GM18951 (cell line): ENCODE measurements around the gene PCGF5.
"Not testable (repeated sequence)": the region's sequence is repeated elsewhere in the genome, so short reads cannot be mapped to it uniquely, and the experiment has no call there.

Source experiments
- POLR2A ChIP-seq: IDR thresholded peaks from 4 replicates; pipeline ENCODE4 v1.6.1; 2011; ENCODE audit warnings: mild to moderate bottlenecking; ENCODE audit not compliant: insufficient read length, insufficient read depth; ENCODE audit errors: extremely low read depth
- in situ Hi-C: fragments of 300-500 bp; cut with MboI; formaldehyde crosslinking; loops from one replicate; pipeline ENCODE4 v1.12.0; 2022; ENCODE audit warnings: low sequenced_read_pairs, mixed read lengths, inconsistent platforms; ENCODE audit not compliant: unreplicated experiment

PCGF5 gene

GRCh38 chr10:91271886-91272285 is 51.4 kb downstream of the PCGF5 start:
- in situ Hi-C loops: no loop called here
- TF ChIP-seq POLR2A: no peak

- in situ Hi-C loops: no loop called here
Observed at GRCh38 chr10:91284486-91285090, 64.1 kb downstream of the PCGF5 start.

DNA sequence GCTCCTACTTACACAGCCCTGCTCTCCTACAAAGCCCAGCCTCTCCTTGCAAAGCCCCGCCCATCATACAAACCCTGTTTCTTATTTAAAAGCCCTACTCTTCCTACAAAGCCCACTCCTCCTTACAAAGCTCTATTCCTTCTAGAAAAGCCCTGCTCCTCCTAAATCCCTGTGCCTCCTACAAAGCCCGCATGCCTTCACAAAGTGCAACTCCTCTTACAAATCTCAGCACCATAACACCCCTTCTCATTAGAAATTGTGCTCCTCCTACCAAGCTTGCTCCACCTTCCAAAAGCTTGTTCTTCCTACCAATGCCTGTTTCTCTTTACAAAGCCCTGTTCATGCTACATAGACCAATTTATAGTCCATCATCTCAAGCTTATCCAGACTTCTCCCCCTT is 66.1 kb downstream of the PCGF5 start:
- in situ Hi-C loops: no loop called here
- no peak for TF ChIP-seq POLR2A

More at GRCh38 chr10:91284486-91285090, 64.1 kb downstream of the PCGF5 start:
- TF ChIP-seq POLR2A: no peak

DNA sequence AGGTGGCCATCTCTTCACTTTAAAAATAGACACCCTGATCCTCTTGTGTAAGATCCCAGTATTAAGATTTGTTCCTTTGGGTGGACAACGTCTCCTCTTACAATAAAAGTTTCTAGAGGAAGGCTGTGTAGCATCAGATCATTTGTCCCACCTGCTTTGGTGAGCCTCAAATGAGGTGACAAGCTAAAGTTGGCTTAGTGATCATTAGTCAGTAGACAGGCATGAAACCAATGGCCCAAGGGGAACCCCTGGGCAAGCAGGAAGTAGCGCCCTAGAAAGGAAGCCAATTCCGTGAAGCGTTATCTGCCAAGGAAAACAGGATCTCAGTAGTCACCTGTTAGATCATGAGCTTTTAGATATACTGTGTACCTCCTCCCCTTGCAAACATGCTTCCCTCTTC is 66.8 kb downstream of the PCGF5 start:
- in situ Hi-C loops: no loop called here
- TF ChIP-seq POLR2A: no peak

GRCh38 chr10:91287912-91288311 is 67.4 kb downstream of the PCGF5 start:
- TF ChIP-seq POLR2A: no peak
- in situ Hi-C loops: no loop called here

- TF ChIP-seq POLR2A: no peak
Observed at GRCh38 chr10:91289305-91289704, 68.8 kb downstream of the PCGF5 start.

GRCh38 chr10:91290607-91291006 is 70.1 kb downstream of the PCGF5 start:
- TF ChIP-seq POLR2A: no peak
- in situ Hi-C loops: no loop called here

More at GRCh38 chr10:91289305-91289704, 68.8 kb downstream of the PCGF5 start:
- in situ Hi-C loops: no loop called here

- TF ChIP-seq POLR2A: no peak
- in situ Hi-C loops: no loop called here
Observed at GRCh38 chr10:91294134-91294906, 73.9 kb downstream of the PCGF5 start.

DNA sequence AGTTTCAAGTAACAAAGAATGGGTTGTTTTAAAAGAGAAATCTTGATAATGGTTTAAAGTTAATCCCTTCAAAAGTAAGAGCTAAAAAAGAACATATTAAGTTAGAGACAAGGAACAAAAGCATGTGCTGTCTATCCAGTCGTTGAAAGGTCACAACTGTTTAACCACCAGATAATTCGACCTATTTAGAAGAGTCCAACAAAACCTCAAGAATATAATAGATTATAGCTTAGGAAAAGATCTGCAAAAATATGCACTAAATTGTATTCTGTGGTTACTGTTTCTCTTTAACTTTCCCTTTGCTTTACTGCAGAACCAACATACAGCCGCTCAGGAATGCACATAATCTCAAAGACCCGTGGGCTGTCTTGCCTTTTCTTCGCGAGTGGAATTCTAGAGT is 74.9 kb downstream of the PCGF5 start:
- in situ Hi-C loops: no loop called here
- no peak for TF ChIP-seq POLR2A

GRCh38 chr10:91296471-91296870 is 76.0 kb downstream of the PCGF5 start:
- no peak for TF ChIP-seq POLR2A
- in situ Hi-C loops: no loop called here

- in situ Hi-C loops: no loop called here
- no peak for TF ChIP-seq POLR2A
Observed at GRCh38 chr10:91298224-91298871, 77.9 kb downstream of the PCGF5 start.

DNA sequence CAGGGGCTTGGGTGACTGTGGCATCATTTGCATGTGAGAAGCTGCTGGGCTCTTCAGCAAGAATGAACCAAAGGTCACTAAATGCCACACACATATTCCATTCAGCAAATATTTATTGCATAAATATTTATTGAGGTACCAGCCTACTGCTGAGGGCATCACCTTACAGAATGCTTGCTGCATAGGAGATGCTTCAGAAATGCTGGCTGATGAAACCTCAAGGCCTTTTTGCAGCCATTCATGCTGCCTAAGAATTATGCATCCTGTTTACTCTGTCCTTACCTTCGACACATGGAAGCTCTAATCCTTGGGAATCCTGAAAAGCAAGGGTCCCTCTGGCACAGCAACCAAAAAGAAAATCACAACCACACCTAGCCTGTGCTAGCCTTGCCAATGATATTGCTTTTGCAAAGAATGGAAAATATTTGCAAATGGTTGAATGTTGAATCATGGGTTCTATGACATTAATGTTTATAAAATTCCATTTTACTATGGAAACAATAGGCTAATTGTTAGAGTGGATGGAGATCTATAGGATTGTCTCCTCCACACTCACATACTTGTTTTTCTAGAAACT is 79.6 kb downstream of the PCGF5 start:
- no peak for TF ChIP-seq POLR2A
- in situ Hi-C loops: no loop called here

- in situ Hi-C loops: not testable (repeated sequence)
Observed at GRCh38 chr10:91302946-91303345, 82.5 kb downstream of the PCGF5 start.

DNA sequence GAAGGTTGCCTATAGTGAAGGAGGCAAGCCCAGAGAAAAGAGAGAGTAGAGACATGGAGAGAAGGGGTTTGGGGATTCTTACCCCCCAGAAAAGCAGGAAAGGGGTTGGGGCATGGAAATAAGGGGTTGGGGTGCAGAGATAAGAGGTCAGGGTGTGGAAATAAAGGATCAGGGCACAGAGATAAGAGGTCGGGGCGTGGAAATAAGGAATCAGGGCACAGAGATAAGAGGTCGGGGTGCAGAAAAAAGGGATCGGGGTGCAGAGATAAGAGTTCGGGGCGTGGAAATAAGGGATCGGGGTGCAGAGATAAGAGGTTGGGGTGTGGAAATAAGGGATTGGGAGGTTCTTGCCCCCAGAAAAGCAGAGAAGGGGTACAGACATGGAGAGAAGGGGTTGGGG is 85.5 kb downstream of the PCGF5 start:
- in situ Hi-C loops: not testable (repeated sequence)
